HepG2 (cell line): Measurements from ENCODE around the gene SFT2D1. TPM values are rescaled to one million over a fixed set of nuclear protein-coding genes. Genes with fewer than 3 reads are reported as not detected.

Experiments
- KLF13 ChIP-seq: sonication (generic); formaldehyde crosslinking; IDR thresholded peaks from 2 replicates; pipeline ENCODE4 v1.4.0; 2020; ENCODE audit warnings: mild to moderate bottlenecking, missing genetic modification reagents
- KLF15 ChIP-seq: sonication (generic); formaldehyde crosslinking; IDR thresholded peaks from 2 replicates; pipeline ENCODE4 v1.8.1; 2023; ENCODE audit warnings: borderline replicate concordance, mild to moderate bottlenecking, inconsistent platforms, missing genetic modification reagents, mixed read lengths
- POLR2AphosphoS2 ChIP-seq: IDR thresholded peaks from 2 replicates; pipeline ENCODE4 v1.6.1; 2011; ENCODE audit warnings: low read depth, low read length, improper control_type of control experiment
- RAD51 ChIP-seq: fragments of 450-650 bp; IDR thresholded peaks from 2 replicates; pipeline ENCODE4 v1.6.1; 2016; ENCODE audit warnings: borderline replicate concordance
- SP1 ChIP-seq, 2 experiments: fragments of 450-650 bp in 1 of 2; sonication (generic) in 1 of 2; formaldehyde crosslinking in 1 of 2; IDR thresholded peaks; 2 replicates each; pipeline versions ENCODE4 v1.4.0 to v1.6.1; 2016 to 2020; ENCODE audit warnings: missing genetic modification reagents in 1 of 2
- TAF15 ChIP-seq: fragments of 200-400 bp; formaldehyde crosslinking; IDR thresholded peaks from one replicate; pipeline ENCODE4 v1.6.1; 2018; ENCODE audit warnings: mild to moderate bottlenecking, low read depth, low read length; ENCODE audit not compliant: poor library complexity, severe bottlenecking
- TOPORS ChIP-seq: sonication (generic); formaldehyde crosslinking; IDR thresholded peaks from 2 replicates; pipeline ENCODE4 v1.8.0; 2023; ENCODE audit warnings: mild to moderate bottlenecking, missing genetic modification reagents
- ZNF101 ChIP-seq: sonication (generic); formaldehyde crosslinking; IDR thresholded peaks from 2 replicates; pipeline ENCODE4 v1.4.0; 2020; ENCODE audit warnings: mild to moderate bottlenecking, low read depth, missing genetic modification reagents, borderline replicate concordance
- ZNF746 ChIP-seq: sonication (generic); formaldehyde crosslinking; IDR thresholded peaks from 2 replicates; pipeline ENCODE4 v1.8.0; 2022; ENCODE audit warnings: mild to moderate bottlenecking, missing genetic modification reagents
- polyA plus RNA-seq, 8 experiments: library from polyadenylated mRNA; depleted of rRNA in 3 of 8; stranded (reverse) in 7 of 8; unstranded in 1 of 8; fragments of >200 nt; fragmentation: Illumina TruSeq in 4 of 8; extraction: Trizol in 4 of 8; gene quantifications; 2 replicates each; pipeline versions ENCODE4 v1.2.1 to v1.2.3, GENCODE V29; 2011 to 2016; ENCODE audit warnings: low read depth in 4 of 8, missing spikeins in 1 of 8, mixed read lengths in 1 of 8; ENCODE audit not compliant: insufficient read depth in 1 of 8
- total RNA-seq, 5 experiments: library from RNA; depleted of rRNA; stranded (reverse); fragments of >200 nt; fragmentation: Illumina TruSeq; extraction: Trizol; gene quantifications; 2 replicates each; pipeline ENCODE4 v1.2.3, GENCODE V29; 2016; ENCODE audit warnings: low read depth in 1 of 5
- TF ChIP-seq, protein P1 (sequence below), 2 experiments: fragments of 450-650 bp in 1 of 2; sonication (generic) in 1 of 2; formaldehyde crosslinking in 1 of 2; IDR thresholded peaks; 2 replicates each; pipeline versions ENCODE4 v1.6.1 to v1.8.0; 2016 to 2022; ENCODE audit warnings: antibody characterized with exemption in 1 of 2, mild to moderate bottlenecking in 1 of 2, missing genetic modification reagents in 1 of 2
- TF ChIP-seq, protein P2 (sequence below): sonication (generic); formaldehyde crosslinking; IDR thresholded peaks from 2 replicates; pipeline ENCODE4 v1.5.0; 2020; ENCODE audit warnings: missing genetic modification reagents
- TF ChIP-seq, protein P3 (sequence below): sonication (generic); formaldehyde crosslinking; IDR thresholded peaks from 2 replicates; pipeline ENCODE4 v1.5.0; 2020; ENCODE audit warnings: mild to moderate bottlenecking, missing genetic modification reagents

Gene SFT2D1
- total and polyA plus RNA-seq, 2 of the 13 experiments (the other 11 are each of a cell fraction or from before 2014, with no cell fraction given): 115 to 147 TPM

DNA sequence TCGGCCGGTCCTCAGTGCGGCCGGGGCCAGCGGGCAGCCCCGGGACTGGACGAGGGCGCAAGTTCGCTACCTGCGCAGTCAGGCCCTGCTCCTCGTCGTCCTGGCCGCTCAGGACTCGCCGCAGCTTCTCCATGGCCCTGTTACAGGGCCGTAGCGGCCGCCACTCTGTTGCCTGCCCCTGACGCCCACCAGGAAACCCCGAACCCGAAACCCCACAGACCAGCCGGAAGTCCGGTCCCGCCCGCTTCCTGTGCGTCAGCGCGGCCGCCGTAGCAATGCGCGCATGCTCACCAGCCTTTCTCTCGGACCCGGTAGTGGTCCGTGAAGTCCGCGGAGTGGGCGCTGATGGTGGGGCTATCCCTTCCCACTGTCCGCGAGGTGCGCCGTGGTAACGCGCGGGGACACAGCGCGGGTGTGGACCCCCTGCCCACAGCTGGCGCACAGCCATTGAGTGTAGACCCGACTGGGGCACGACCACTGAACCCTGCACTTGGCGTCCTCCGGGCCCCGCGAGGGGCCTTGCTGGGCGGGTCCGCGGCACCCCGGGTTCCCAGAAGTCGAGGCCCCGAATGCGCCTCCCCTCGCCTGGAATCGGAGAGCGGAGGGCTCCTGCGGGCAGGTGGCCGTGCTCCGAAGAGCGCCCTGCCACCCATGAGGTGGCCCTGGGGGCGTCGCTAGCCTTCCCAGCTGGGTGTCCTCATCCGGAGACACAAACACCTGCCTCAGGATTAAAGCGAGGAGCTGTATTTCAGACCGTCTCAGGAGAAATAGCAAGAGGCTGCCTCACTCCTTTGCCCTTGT, at the start of gene SFT2D1 (continued):
- TF ChIP-seq, protein P1, sequence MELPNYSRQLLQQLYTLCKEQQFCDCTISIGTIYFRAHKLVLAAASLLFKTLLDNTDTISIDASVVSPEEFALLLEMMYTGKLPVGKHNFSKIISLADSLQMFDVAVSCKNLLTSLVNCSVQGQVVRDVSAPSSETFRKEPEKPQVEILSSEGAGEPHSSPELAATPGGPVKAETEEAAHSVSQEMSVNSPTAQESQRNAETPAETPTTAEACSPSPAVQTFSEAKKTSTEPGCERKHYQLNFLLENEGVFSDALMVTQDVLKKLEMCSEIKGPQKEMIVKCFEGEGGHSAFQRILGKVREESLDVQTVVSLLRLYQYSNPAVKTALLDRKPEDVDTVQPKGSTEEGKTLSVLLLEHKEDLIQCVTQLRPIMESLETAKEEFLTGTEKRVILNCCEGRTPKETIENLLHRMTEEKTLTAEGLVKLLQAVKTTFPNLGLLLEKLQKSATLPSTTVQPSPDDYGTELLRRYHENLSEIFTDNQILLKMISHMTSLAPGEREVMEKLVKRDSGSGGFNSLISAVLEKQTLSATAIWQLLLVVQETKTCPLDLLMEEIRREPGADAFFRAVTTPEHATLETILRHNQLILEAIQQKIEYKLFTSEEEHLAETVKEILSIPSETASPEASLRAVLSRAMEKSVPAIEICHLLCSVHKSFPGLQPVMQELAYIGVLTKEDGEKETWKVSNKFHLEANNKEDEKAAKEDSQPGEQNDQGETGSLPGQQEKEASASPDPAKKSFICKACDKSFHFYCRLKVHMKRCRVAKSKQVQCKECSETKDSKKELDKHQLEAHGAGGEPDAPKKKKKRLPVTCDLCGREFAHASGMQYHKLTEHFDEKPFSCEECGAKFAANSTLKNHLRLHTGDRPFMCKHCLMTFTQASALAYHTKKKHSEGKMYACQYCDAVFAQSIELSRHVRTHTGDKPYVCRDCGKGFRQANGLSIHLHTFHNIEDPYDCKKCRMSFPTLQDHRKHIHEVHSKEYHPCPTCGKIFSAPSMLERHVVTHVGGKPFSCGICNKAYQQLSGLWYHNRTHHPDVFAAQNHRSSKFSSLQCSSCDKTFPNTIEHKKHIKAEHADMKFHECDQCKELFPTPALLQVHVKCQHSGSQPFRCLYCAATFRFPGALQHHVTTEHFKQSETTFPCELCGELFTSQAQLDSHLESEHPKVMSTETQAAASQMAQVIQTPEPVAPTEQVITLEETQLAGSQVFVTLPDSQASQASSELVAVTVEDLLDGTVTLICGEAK (IDR thresholded peaks at IDR 0.05): peak; percentile 63; the same call in 1 of the 2 replicates
- TF ChIP-seq, protein P1 (CRISPR knock-in tag; IDR thresholded peaks at IDR 0.05): peak; percentile 82
- TF ChIP-seq RAD51 (no peak), KLF13 (CRISPR knock-in tag) (no peak; the same call in 1 of the 2 replicates), SP1 (IDR thresholded peaks at IDR 0.05) (no peak), SP1 (CRISPR knock-in tag; IDR thresholded peaks at IDR 0.05) (peak; percentile 60), ZNF746 (CRISPR knock-in tag) (peak; percentile 64), ZNF101 (CRISPR knock-in tag) (no peak), TAF15 (no peak), KLF15 (CRISPR knock-in tag) (peak; percentile 64; the same call in 1 of the 2 replicates), TOPORS (no peak; the same call in 1 of the 2 replicates), POLR2AphosphoS2 (no peak)
- TF ChIP-seq, protein P2, sequence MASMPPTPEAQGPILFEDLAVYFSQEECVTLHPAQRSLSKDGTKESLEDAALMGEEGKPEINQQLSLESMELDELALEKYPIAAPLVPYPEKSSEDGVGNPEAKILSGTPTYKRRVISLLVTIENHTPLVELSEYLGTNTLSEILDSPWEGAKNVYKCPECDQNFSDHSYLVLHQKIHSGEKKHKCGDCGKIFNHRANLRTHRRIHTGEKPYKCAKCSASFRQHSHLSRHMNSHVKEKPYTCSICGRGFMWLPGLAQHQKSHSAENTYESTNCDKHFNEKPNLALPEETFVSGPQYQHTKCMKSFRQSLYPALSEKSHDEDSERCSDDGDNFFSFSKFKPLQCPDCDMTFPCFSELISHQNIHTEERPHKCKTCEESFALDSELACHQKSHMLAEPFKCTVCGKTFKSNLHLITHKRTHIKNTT (CRISPR knock-in tag): 0 out of 2 replicates have a peak, but pooled peaks have one; percentile 79
- TF ChIP-seq, protein P3, sequence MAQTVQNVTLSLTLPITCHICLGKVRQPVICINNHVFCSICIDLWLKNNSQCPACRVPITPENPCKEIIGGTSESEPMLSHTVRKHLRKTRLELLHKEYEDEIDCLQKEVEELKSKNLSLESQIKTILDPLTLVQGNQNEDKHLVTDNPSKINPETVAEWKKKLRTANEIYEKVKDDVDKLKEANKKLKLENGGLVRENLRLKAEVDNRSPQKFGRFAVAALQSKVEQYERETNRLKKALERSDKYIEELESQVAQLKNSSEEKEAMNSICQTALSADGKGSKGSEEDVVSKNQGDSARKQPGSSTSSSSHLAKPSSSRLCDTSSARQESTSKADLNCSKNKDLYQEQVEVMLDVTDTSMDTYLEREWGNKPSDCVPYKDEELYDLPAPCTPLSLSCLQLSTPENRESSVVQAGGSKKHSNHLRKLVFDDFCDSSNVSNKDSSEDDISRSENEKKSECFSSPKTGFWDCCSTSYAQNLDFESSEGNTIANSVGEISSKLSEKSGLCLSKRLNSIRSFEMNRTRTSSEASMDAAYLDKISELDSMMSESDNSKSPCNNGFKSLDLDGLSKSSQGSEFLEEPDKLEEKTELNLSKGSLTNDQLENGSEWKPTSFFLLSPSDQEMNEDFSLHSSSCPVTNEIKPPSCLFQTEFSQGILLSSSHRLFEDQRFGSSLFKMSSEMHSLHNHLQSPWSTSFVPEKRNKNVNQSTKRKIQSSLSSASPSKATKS: peak; percentile 45; the same call in 1 of the 2 replicates
